ENCODE results near the gene PTP4A2. TPM values are rescaled to one million over a fixed set of nuclear protein-coding genes. Genes with fewer than 3 reads are reported as not detected.
"Not testable (repeated sequence)": the region's sequence is repeated elsewhere in the genome, so short reads cannot be mapped to it uniquely, and the experiment has no call there.

Gene PTP4A2
- total RNA-seq, 6 experiments from 2014 or later, result 258 to 353 (median 305) TPM

GRCh38 chr1:31900790-31901189 lies 37.4 kb downstream of the PTP4A2 start:
- H3K27me3 Mint-ChIP-seq (ENCODE audit: insufficient read depth), result peaks cover 6% of the 10 kb centered on the region; the same call in 1 of the 2 replicates
- H3K27ac Mint-ChIP-seq, result no peak overlapping the region
- no peak overlapping the region for H3K4me3 Mint-ChIP-seq
- TF ChIP-seq CTCF (IDR thresholded peaks at IDR 0.05), result no peak
- H3K36me3 Mint-ChIP-seq (ENCODE audit: low read depth), result peaks cover 23% of the 10 kb centered on the region
- no peak for DNase-seq
- no peaks in the 10 kb centered on the region for H3K9me3 Mint-ChIP-seq
- no peaks in the 10 kb centered on the region for H3K4me1 Mint-ChIP-seq (ENCODE audit: low read depth)

- no peak overlapping the region for H3K27ac Mint-ChIP-seq
- H3K9me3 Mint-ChIP-seq, result no peaks in the 10 kb centered on the region
- H3K27me3 Mint-ChIP-seq (ENCODE audit: insufficient read depth), result peaks cover 4% of the 10 kb centered on the region; the same call in 1 of the 2 replicates
- no peak overlapping the region for H3K4me3 Mint-ChIP-seq
- DNase-seq, result no peak
- peaks cover 5% of the 10 kb centered on the region; the same call in 1 of the 2 replicates for H3K36me3 Mint-ChIP-seq (ENCODE audit: low read depth)
- H3K4me1 Mint-ChIP-seq (ENCODE audit: low read depth), result no peaks in the 10 kb centered on the region
- TF ChIP-seq CTCF (IDR thresholded peaks at IDR 0.05), result no peak
Measured at GRCh38 chr1:31897526-31898100, 40.6 kb downstream of the PTP4A2 start.

- H3K4me1 Mint-ChIP-seq (ENCODE audit: low read depth); H3K4me3 Mint-ChIP-seq; H3K36me3 Mint-ChIP-seq (ENCODE audit: low read depth); DNase-seq; H3K27me3 Mint-ChIP-seq (ENCODE audit: insufficient read depth); H3K27ac Mint-ChIP-seq; H3K9me3 Mint-ChIP-seq: not testable (repeated sequence)
Measured at GRCh38 chr1:31895474-31896198, 42.5 kb downstream of the PTP4A2 start.

- Mint-ChIP-seq H3K4me3 (no peak overlapping the region), H3K27ac (no peak overlapping the region), H3K9me3 (no peaks in the 10 kb centered on the region), H3K36me3 (ENCODE audit: low read depth) (peaks cover 5% of the 10 kb centered on the region; the same call in 1 of the 2 replicates), H3K27me3 (ENCODE audit: insufficient read depth) (peaks cover 2% of the 10 kb centered on the region), H3K4me1 (ENCODE audit: low read depth) (no peaks in the 10 kb centered on the region)
- DNase-seq, result no peak
- no peak for TF ChIP-seq CTCF (IDR thresholded peaks at IDR 0.05)
Measured at GRCh38 chr1:31891280-31891679, 46.9 kb downstream of the PTP4A2 start.

- Mint-ChIP-seq H3K36me3 (ENCODE audit: low read depth) (no peaks in the 10 kb centered on the region), H3K27me3 (ENCODE audit: insufficient read depth) (peaks cover 4% of the 10 kb centered on the region), H3K4me1 (ENCODE audit: low read depth) (no peaks in the 10 kb centered on the region), H3K27ac (no peak overlapping the region), H3K9me3 (no peaks in the 10 kb centered on the region), H3K4me3 (no peak overlapping the region)
- DNase-seq, result no peak
- no peak for TF ChIP-seq CTCF (IDR thresholded peaks at IDR 0.05)
Measured at GRCh38 chr1:31888291-31888690, 49.9 kb downstream of the PTP4A2 start.

- Mint-ChIP-seq H3K4me3 (no peak overlapping the region), H3K27me3 (ENCODE audit: insufficient read depth) (peaks cover 4% of the 10 kb centered on the region), H3K4me1 (ENCODE audit: low read depth) (no peaks in the 10 kb centered on the region; the same call in 1 of the 2 replicates), H3K9me3 (no peaks in the 10 kb centered on the region), H3K27ac (no peak overlapping the region), H3K36me3 (ENCODE audit: low read depth) (no peaks in the 10 kb centered on the region)
- TF ChIP-seq CTCF (IDR thresholded peaks at IDR 0.05), result no peak
- DNase-seq, result no peak
Measured at GRCh38 chr1:31886866-31887265, 51.3 kb downstream of the PTP4A2 start.
